Left forelimb (tissue), 1 donor: ENCODE measurements around the gene RARS1.

Source experiments
- DNase-seq: peaks from one replicate; pipeline ENCODE4 v3.0.0-alpha.2; 2018; ENCODE audit warnings: low spot score

RARS1 gene

DNA sequence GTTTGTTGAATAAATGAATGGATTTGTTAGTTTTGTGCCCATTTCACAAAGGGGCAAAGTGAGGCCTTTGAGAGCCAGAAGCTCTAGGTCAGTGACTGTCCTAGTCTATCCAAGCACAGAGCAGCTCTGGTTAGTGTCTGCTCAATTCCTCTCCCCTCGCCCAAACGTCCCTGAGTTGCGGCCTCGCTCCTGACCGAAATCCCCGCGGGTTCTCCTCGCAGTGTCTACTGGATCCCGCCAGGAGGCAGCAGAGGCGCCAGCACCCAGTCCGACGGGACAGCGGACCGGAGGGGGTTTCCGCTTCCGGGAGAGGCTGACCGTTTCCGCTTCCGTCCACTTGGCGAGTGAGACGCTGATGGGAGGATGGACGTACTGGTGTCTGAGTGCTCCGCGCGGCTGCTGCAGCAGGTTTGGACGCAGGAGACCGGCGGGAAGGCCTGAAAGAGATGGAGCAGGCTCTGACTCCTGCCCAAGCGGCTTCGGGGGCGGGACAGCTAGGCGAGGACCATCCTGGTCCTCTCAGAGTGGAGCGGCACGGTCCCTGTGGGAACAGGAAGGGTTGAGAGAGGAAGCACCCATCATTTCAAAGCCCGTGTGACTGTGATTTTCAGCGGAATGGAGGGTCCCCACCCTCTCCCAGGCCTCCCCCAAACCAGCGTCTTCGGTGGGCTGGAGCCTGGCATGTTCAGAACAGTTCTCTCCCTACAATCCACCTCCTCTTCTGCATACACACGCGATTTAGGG is at the start of gene RARS1:
Gene RARS1 (plus strand): TSS at position 336 of the 744 bp plus-strand sequence. CDS start 28 bp downstream, at position 364.
- peak; percentile 97 for DNase-seq

DNA sequence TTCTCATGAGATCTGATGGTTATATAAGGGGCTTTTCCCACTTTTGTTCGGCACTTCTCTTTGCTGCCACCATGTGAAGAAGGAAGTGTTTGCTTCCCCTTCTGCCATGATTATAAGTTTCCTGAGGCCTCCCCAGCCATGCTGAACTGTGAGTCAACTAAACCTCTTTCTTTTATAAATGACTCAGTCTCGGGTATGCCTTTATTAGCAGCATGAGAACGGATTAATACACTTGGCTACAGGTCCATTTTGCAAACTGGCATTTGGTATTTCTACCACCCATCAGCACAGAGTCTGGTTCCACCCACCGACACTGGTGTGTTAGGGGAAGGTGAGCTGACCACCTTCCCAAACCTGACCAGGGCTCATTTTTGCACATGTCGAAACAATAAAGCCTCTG is 47.9 kb upstream of the RARS1 start:
- no peak for DNase-seq

DNA sequence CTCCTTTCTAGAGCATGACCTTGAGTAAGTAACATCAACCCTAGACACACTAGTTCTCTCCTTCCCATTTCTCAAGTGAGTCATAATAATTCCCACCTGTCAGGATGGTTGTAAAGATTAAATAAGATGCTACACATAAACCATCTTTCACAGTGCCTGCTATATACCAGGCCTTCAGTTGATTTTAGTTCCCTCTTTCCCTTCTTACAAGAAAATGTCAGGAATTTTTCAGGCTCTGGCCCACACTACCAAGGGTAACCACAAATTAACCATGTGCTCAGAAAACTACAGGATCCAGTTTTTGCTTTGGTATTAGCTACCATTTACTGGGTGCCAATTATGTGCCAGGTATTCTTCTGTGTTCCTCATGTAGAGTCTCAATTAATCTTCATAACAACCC is 42.7 kb upstream of the RARS1 start:
- DNase-seq: no peak

DNA sequence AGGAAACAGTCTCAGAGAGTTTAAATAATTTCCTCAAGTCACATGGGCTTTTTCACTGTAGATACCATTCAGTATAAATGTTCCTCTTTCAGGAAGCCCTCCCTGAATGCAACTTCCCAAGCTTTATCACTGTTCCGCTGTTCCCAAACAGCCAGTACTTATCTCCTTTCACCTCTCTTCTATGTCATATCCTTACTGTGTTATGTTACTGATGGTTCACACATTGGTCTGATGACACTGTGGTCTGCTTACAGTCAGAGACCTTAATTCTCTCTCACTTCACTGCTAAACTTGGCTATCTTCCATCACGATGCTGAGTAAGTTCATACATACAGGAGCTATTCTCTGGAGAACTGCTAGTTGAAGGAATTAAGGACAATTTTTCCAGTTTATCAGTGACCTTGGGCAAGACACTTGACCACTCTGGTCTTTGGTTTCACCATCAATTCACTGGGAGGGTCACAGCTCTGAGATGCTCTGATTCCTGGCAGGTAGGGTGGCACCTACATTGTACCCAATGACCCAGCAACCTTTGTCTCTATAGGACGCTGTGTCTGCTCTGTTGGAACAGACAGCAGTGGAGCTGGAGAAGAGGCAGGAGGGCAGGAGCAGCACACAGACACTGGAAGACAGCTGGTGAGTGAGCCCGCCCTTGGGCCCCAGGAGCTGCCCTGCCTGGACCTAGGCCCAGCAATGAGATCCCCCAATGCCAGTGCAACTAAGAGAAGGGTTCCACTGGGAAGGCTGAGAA is 42.1 kb upstream of the RARS1 start:
- no peak for DNase-seq

DNA sequence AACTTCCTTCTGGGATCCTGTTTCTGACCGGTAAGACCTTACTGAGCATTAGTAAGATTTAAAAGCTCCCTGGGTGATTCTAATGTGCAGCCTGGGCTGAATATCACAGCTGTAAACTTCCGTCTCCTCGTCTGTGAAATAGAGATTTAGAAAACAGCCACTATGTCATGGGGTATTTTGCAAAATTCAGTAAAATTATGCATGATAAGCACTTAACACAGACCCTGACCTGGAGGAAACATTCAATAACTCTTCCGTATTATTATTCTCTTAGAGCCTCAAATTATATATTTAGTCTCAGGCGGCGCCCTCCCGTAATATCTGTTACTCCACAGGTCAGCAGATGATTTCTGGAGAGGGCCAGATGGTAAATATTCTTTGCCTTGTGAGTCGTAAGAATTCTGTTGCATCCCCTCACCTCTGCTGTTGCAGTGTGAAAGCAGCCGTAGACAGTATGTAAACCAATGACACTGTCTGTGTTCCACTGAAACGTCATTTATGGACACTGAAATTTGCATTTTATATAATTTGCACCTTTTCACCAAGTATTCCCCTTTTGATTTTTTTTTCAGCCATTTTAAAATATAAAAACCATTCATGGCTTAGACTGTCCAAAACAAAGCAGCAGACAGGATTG is 39.2 kb upstream of the RARS1 start:
- no peak for DNase-seq

DNA sequence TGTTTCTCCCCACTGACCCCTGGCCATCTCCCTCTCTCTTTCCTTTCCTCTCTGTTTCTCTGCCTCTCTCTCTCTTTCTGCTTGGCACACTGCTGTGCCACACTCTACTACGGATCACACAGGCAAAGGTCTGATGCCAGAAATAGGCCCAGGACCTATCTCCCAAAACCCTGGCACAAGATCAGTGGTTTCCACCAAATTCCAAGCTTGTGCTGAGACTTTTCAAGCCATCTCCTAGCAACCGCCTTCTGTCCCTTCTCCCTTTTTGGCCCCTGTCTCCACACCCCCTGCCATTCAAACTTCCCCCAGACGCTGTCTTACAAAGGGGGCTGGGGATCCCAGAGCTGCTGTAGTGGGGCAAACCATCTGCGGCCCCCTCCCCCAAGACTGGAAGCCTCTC is 38.5 kb upstream of the RARS1 start:
- DNase-seq: no peak

DNA sequence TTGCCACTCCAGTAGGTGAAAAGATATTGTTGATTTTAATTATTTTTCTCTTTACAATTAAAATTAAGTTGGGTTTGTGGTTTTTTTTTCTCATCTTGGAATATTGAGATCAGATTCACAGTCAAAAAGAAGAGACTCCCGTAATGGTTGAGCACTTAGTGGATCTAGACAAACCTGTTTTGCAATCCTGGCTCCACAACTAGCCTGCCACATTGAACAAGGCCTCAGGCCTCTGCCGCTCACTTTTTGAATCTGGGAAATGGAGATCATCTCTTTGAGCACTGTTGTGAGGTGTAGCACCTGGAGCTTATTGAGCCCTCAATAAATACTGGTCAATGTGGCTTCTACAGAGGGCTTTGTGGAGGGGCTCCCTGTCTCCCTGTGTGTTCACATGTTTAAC is 37.1 kb upstream of the RARS1 start:
- no peak for DNase-seq

DNA sequence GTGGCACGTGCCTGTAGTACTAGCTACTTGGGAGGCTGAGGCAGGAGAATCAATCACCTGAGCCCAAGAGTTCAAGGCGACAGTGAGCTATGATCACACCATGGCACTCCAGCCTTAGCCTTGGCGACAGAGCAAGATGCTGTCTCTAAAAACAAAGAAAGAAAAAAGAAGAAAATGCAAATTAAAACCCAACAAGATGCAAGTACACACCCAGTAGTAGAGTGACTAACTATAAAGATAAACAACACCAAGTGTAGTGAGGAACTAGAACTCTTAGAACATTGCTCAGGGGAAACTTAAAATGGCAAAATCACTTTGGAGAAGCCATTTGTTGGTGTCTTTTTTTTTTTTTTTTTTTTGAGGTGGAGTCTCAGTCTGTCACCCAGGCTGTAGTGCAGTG is 34.7 kb upstream of the RARS1 start:
- no peak for DNase-seq

DNA sequence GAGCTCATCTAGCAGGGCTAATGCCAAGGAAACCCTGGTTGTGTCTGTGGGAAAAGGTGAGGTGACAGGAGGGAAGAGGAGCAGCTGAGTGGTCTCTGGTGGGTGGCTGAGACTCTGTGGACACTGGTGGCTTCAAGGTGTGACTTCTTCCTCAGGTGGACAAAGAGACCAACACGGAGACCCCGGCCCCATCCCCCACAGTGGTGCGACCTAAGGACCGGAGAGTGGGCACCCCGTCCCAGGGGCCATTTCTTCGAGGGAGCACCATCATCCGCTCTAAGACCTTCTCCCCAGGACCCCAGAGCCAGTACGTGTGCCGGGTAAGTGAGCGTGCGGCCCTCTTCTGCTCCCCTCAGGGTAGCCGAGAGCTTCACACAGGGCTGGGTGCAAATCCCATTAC is 31.1 kb upstream of the RARS1 start:
- DNase-seq: no peak

DNA sequence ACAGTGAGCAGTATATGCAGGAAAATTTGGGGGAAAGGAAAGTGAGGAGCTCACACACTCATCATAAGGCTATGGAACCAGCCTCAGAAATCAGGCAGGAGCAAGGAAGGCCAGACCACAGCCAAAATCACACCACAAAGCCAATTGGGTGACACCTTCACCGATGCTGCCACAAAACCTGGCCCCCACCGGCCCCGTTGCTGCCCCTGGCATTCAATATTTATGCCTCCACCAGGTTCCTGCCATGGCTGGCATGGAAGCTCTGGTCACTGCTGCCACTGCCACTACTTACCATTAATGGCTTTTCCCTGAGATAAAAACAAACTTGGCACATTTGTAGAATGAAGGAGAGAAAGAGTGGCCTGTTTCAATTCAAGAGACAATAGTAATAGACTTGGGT is 28.7 kb upstream of the RARS1 start:
- no peak for DNase-seq

DNA sequence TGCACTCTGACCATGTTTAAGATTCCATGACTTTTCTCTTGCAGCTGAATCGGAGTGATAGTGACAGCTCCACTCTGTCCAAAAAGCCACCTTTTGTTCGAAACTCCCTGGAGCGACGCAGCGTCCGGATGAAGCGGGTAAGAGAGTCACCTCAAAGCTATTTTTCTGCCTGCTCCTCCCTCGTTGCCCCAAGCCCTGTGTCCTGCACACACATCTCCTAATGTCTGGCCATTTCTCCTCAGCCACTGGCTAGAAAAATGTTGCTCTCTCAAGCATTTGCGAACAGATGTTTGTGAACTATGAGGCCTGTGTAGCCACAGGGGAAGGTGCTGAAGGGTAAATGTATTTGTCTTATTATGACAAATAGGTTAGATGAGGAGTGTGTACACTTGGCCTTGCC is 25.7 kb upstream of the RARS1 start:
- no peak for DNase-seq

DNA sequence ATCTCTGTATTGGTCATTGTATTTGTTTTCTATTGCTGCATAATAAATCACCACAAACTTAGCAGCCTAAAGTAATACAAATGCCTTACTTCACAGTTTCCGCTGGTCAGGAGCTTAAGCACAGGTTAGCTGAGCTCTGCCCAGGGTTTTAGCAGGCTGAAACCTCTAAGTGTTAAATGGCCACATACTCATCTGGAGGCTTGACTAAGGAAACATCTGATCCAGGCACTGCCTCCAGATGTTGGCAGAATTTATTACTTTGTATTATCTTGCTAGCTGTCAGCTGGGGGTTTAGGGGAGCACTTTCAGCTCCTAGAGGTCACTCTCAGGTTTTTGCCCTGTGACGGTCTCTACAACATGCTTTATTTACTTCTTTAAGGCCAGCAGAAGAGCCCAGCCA is 23.2 kb upstream of the RARS1 start:
- no peak for DNase-seq

DNA sequence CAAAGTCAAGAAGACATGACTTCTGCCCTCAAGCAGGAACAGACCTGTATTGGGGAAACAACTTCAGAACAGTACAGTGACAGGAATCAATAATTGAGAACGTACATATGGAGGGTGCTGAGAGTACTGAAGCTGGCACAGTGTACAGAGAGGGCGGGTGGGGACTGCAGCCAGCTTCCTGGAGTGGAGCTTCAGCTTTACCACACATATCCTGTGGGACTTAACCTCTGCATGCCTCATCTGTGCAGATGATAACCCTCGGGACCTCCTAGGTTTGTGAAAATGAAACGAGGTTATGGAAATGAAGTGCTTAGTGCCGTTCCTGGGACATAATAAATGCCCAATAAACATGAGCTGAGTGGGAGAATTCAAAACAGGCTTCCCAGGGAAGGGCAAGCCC is 22.1 kb upstream of the RARS1 start:
- DNase-seq: no peak

DNA sequence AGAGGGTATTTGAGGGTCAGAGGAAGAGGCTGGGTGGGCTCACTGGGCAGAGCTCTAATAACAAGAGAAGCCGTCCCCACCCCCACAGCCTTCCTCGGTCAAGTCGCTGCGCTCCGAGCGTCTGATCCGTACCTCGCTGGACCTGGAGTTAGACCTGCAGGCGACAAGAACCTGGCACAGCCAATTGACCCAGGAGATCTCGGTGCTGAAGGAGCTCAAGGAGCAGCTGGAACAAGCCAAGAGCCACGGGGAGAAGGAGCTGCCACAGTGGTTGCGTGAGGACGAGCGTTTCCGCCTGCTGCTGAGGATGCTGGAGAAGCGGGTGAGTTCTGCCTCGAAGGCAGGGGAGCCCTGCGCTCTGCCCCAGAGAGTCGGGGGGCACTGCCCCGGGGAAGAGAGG is 21.6 kb upstream of the RARS1 start:
- no peak for DNase-seq

DNA sequence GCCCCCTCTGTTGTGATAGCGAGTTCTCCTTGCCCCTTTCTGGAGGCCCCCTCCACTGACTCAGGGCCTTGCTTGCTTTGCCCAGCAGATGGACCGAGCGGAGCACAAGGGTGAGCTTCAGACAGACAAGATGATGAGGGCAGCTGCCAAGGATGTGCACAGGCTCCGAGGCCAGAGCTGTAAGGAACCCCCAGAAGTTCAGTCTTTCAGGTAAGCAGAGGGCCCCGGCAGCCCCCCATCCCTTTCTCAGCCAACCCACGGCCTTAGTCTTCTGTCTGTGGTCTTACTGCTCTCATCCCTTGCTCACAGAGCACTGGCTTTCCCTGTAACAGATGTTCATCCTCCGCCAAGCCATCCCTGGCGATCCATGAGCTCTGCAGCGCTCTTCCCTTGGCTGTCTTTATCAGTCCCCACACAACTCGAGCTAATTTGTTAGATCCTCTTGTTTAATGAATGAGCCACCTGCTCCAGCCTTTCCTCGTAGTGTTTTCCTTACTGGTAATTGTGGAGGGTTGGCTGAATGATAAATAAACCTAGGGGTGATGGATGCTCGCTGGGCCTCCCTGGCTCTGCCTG is 18.4 kb upstream of the RARS1 start:
- DNase-seq: no peak

DNA sequence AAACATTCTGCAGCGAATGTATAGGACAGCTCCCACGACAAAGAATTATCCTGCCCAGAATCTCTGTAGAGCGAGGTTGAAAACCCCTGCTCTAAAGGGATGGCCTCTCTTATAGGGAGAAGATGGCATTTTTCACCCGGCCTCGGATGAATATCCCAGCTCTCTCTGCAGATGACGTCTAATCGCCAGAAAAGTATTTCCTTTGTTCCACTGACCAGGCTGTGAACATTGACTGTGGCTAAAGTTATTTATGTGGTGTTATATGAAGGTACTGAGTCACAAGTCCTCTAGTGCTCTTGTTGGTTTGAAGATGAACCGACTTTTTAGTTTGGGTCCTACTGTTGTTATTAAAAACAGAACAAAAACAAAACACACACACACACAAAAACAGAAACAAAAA is 17.4 kb upstream of the RARS1 start:
- no peak for DNase-seq

DNA sequence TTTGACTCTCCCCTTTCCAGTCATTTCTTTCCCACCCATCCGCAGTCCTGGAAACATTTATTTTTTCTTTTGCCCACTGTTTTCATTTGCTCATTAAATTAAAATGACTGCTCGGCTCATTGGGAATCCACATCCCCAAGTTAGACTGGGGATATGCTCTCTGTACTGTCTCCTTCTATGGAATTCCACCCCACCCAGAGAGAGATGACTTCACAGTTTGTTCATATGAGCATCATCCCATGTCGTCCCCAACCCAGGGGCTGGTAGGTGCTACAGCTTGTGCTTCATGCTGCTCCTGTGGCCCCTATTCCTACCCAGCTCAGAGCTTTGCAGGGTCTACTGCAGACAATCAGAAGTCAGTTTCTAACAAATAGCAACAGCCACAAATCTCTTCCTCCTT is 16.5 kb upstream of the RARS1 start:
- DNase-seq: no peak

DNA sequence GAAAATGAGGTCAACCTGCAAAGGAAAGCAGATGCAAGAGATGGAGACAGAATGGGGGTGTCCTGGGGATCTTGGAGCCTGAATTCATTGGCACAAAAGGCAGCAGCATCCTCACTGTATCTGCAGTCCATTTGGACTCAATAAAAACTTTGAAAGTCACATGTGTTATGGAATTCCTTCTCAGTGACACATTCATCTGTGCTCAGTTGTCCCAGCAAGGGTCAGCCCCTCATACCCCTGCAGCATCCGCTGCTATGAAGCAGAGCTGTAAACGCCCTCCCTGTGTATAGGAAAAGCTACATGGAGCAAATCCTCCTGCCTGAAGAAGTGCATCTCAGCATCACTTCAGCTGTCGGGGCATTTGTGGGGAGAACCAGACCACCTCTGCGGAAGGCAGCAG is 14.5 kb upstream of the RARS1 start:
- no peak for DNase-seq

DNA sequence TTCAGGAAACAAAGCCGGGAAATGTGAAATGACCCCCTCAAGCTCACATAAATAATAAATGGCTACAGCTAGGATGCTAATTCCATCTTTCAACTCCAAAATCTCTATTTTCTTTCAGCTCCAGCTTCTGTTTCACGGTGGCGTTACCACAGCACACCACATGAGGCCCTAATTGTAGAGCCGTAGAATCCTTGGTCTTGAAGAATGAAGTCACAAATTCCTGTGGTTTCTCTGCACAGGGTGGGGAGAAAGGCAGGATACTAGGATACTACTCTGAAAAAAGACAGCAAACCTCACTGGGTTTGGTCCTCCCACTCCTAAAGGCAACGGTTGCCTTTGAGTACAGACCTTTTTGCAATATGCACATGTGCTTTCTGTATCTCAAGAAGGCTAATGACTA is 13.9 kb upstream of the RARS1 start:
- DNase-seq: no peak

DNA sequence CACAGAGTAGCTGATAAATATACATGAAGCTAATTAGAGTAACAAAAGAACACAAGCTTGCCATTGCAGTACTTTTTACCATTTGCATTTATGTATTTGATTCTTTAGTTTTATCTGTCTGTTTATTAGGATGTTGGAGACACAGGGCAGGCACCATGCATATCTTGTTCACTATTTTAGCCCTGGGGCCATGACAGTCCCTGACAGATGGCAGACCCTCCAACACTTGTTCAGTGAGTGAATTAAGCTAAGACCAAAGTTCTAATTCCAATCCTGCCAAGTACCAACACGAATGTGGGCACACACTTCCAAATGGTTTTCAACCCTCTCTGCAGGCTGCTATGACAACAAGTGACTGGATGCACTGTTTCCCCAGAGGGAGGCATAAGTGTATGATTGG is 12.0 kb upstream of the RARS1 start:
- DNase-seq: no peak

DNA sequence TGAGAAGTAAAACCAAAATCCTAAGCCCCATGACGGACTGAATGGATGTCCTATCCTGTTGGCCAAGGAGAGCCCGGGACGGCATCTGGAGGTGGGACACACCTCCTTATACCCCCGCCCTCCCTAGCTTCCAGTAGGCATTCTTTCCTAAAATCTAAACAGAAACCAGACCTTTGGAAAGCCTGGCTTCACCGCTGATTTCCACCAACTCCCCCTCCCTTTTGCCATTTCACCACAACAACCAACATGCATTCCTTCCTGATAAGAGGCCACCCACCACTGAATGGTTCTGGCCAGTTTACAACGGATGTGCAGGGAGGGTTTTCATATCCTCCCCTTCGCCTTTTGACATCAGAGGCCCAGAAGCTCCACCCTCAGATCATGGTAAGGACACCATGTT is 9.2 kb upstream of the RARS1 start:
- no peak for DNase-seq

DNA sequence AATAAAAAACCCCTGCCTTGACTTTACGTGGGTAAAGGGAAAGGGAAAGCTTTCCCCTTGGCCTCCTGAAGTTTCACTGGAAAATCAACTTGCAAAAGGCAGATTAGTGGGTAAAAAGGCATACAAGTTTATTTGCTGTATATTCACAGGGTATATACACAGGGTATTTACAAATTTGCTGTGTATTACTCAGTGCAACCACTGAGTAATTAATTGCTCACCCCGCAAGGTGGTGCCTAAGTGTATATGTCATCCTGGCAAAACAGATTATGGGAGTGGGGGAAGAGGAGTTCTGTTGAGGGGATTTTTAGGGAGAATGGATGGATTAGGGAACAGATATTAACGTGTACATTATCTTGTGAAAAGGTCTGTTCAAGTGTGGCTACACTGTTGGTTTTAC is 7.1 kb upstream of the RARS1 start:
- DNase-seq: no peak

DNA sequence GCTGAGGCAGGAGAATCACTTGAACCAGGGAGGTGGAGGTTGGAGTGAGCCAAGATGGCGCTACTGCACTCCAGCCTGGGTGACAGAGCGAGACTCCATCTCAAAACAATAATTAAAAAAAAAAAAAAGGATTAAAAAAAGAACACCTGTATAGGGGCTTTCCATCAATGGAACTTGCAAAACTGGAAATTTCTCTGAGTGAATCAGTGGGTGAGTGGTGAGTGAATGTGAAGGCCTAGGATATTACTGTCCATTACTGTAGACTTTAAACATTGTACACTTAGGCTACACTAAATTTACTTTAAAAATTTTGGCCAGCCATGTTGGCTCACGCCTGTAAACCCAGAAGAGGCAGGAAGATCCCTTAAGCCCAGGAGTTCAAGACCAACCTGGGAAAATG is 5.7 kb upstream of the RARS1 start:
- DNase-seq: no peak
